Stomach (tissue), 4 donors: Measurements from ENCODE around the gene NR2F1-AS1.

Experiments
- CTCF ChIP-seq, 7 experiments: fragments of 450-650 bp in 4 of 7; fragments of 200-600 bp in 3 of 7; sonication (generic) in 3 of 7; IDR thresholded peaks; one replicate each; pipeline ENCODE4 v1.5.1; 2016 to 2019; ENCODE audit warnings: antibody characterized with exemption in 7 of 7, control low read depth in 2 of 7, mild to moderate bottlenecking in 1 of 7
- POLR2A ChIP-seq, 4 donors: fragments of 450-650 bp; IDR thresholded peaks; one replicate each; pipeline ENCODE4 v1.6.1; 2016; ENCODE audit warnings: antibody characterized with exemption in 4 of 4, control low read depth in 2 of 4, mild to moderate bottlenecking in 1 of 4, moderate library complexity in 1 of 4
- POLR2AphosphoS5 ChIP-seq, 3 donors: sonication (generic); formaldehyde crosslinking; IDR thresholded peaks; one replicate each; pipeline ENCODE4 v1.6.1; 2016; ENCODE audit warnings: antibody characterized with exemption in 3 of 3

GRCh38 chr5:93567424-93567823 lies 13.6 kb downstream of the NR2F1-AS1 start:
- no peak for TF ChIP-seq CTCF (IDR thresholded peaks at IDR 0.05)
- no peak for TF ChIP-seq POLR2AphosphoS5 (IDR thresholded peaks at IDR 0.05)
- TF ChIP-seq POLR2A (IDR thresholded peaks at IDR 0.05), result no peak
